Measurements from ENCODE around the gene EPHA2.

EPHA2 gene

DNA sequence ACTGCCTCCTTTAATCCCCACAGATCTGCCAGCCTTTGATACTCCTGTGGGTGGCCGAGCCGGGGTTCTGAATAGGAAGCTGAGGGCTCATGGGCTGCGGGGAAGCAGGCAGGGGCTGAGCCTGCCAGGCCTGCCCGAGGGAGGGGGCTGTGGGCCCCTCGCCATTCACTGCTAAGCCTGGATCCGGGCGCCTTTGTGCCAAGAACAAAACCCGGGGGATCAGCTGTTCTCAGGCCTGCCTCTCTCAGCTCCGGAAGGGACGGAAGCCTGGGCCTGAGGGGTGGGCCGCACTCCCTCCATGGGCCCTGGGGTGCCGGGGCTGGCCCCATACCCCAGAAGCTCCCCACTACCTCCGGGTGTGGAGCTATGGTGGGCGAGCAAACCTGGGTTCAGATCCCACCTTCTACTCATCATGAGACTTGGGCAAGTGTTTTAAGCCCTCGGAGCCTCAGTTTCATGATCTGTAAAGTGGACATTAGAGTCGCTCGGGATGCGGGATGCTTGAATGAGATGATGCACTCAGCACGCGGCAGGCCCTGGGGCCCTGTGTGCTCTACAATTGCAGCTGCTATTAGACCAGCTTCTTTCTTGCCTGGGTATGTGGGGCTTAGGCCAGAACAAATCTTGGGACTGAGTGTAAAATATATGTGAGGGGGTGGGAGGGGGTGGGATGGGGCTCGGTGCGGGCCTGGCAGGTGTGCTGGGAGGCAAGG lies 19.2 kb upstream of the EPHA2 start:
- TF ChIP-seq SIN3A (IDR thresholded peaks at IDR 0.05; ENCODE audit: borderline replicate concordance, insufficient read depth, low read length) (no peak), TAF1 (IDR thresholded peaks at IDR 0.05; ENCODE audit: borderline replicate concordance, insufficient read depth, low read length) (no peak), POLR2AphosphoS5 (IDR thresholded peaks at IDR 0.05; ENCODE audit: low read depth, low read length) (no peak), FOXP2 (optimal IDR thresholded peaks at IDR 0.05; ENCODE audit: borderline replicate concordance, extremely low read depth, extremely low read length, insufficient read depth) (no peak)
- TF ChIP-seq, protein P1, sequence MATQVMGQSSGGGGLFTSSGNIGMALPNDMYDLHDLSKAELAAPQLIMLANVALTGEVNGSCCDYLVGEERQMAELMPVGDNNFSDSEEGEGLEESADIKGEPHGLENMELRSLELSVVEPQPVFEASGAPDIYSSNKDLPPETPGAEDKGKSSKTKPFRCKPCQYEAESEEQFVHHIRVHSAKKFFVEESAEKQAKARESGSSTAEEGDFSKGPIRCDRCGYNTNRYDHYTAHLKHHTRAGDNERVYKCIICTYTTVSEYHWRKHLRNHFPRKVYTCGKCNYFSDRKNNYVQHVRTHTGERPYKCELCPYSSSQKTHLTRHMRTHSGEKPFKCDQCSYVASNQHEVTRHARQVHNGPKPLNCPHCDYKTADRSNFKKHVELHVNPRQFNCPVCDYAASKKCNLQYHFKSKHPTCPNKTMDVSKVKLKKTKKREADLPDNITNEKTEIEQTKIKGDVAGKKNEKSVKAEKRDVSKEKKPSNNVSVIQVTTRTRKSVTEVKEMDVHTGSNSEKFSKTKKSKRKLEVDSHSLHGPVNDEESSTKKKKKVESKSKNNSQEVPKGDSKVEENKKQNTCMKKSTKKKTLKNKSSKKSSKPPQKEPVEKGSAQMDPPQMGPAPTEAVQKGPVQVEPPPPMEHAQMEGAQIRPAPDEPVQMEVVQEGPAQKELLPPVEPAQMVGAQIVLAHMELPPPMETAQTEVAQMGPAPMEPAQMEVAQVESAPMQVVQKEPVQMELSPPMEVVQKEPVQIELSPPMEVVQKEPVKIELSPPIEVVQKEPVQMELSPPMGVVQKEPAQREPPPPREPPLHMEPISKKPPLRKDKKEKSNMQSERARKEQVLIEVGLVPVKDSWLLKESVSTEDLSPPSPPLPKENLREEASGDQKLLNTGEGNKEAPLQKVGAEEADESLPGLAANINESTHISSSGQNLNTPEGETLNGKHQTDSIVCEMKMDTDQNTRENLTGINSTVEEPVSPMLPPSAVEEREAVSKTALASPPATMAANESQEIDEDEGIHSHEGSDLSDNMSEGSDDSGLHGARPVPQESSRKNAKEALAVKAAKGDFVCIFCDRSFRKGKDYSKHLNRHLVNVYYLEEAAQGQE (IDR thresholded peaks at IDR 0.05; ENCODE audit: insufficient read depth in 1 of 2, low read depth in 2 of 2, low read length in 2 of 2): no peak

DNA sequence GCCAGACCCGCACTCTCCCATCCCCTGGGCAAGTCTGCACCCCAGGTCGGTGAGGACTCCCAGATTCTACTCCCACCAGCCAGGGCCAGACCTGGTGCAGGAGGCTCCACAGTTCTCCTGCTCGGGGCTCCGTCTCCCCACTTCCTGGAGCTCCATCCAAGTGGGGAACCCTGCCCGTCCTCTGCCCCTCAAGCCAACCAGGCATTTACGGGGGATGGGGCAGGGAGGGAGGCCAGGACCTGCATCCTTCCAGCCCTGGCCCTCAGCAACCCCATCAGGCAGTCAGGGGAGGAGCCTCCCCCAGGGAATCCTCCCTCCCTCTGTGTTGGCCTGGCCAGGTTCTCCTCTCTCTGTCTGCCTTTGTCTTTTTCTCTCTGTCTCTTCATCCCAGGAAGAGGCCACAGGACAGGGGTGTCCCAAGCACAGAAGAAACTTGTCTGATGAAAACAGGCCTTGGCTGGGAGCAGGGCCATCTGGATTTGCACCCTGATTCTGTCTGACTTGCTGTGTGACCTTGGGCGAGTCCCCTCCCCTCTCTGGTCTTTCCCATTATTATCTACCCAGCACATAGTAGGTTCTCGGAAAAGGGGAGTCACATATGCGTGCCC lies 18.5 kb upstream of the EPHA2 start:
- TF ChIP-seq, protein P1 (IDR thresholded peaks at IDR 0.05; ENCODE audit: insufficient read depth in 1 of 2, low read depth in 2 of 2, low read length in 2 of 2): no peak
- TF ChIP-seq FOXP2 (optimal IDR thresholded peaks at IDR 0.05; ENCODE audit: borderline replicate concordance, extremely low read depth, extremely low read length, insufficient read depth) (no peak), SIN3A (IDR thresholded peaks at IDR 0.05; ENCODE audit: borderline replicate concordance, insufficient read depth, low read length) (no peak), TAF1 (IDR thresholded peaks at IDR 0.05; ENCODE audit: borderline replicate concordance, insufficient read depth, low read length) (no peak), POLR2AphosphoS5 (IDR thresholded peaks at IDR 0.05; ENCODE audit: low read depth, low read length) (no peak)

DNA sequence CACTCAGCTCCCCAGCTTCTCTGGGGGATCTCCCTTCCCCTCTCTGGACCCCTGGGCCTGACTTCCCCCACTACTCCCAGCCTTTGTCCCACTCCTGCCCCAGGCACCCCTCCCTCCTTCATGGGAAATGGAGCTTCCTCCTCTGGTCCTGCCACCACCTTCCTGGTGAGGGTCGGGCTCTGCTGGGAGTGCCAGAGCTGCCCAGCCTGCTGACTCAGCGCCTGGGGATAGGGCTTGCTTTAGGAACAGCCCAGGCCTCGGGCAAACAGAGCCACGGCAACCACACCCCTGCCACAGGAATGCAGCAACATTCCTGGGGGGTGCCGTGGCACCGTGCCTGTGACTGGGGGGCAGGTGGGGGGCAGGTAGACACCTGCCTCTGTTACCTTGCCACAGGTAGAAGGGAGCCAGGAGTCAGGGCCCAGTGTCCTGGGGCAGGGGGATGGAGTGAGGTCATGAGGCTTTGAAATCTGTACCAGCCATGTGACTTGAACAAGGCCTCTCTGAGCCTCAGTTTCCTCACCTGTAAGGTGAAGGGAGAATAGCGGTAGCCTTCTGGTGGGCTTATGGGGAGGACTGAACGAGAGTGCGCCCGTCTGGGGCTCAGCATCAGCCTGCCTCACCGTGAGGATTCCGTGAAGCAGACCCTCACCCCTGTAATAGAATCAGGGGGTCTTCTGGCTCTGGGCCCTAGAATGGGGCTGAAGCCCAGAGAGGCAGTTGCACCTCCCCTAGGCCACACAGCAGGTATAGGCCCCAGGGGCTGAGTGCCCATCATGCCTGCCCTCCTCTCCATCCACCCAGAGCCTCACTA lies 17.8 kb upstream of the EPHA2 start:
- TF ChIP-seq SIN3A (IDR thresholded peaks at IDR 0.05; ENCODE audit: borderline replicate concordance, insufficient read depth, low read length): no peak
- TF ChIP-seq TAF1 (IDR thresholded peaks at IDR 0.05; ENCODE audit: borderline replicate concordance, insufficient read depth, low read length): no peak
- TF ChIP-seq FOXP2 (optimal IDR thresholded peaks at IDR 0.05; ENCODE audit: borderline replicate concordance, extremely low read depth, extremely low read length, insufficient read depth): no peak
- TF ChIP-seq POLR2AphosphoS5 (IDR thresholded peaks at IDR 0.05; ENCODE audit: low read depth, low read length): no peak

DNA sequence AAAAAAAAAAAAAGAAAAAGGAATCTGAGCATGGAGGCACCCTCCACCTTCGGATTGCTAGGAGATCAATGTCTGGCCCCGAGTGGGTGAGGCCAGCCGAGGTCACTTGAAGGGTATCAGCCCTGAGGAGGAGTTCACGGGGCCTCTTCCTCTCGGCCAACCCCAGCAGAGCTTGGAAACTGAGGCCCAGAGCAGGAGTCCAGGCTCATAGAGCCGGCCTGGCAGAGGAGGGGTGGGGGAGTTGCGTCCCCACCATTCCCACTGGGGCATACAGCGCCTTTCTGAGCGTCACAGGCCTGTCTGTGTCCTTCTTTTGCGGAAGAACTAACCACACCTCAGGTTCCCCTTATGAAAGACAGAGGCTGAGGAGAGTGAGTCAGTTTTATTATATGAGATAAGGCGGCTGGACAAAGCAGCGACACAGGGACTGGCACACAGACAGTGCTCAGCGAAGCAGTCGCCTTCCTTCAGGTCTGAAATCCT lies 17.1 kb upstream of the EPHA2 start:
- TF ChIP-seq, protein P1 (IDR thresholded peaks at IDR 0.05; ENCODE audit: insufficient read depth in 1 of 2, low read depth in 2 of 2, low read length in 2 of 2): no peak
- no peak for TF ChIP-seq POLR2AphosphoS5 (IDR thresholded peaks at IDR 0.05; ENCODE audit: low read depth, low read length)
- no peak for TF ChIP-seq SIN3A (IDR thresholded peaks at IDR 0.05; ENCODE audit: borderline replicate concordance, insufficient read depth, low read length)
- TF ChIP-seq TAF1 (IDR thresholded peaks at IDR 0.05; ENCODE audit: borderline replicate concordance, insufficient read depth, low read length): no peak
- TF ChIP-seq FOXP2 (optimal IDR thresholded peaks at IDR 0.05; ENCODE audit: borderline replicate concordance, extremely low read depth, extremely low read length, insufficient read depth): no peak

DNA sequence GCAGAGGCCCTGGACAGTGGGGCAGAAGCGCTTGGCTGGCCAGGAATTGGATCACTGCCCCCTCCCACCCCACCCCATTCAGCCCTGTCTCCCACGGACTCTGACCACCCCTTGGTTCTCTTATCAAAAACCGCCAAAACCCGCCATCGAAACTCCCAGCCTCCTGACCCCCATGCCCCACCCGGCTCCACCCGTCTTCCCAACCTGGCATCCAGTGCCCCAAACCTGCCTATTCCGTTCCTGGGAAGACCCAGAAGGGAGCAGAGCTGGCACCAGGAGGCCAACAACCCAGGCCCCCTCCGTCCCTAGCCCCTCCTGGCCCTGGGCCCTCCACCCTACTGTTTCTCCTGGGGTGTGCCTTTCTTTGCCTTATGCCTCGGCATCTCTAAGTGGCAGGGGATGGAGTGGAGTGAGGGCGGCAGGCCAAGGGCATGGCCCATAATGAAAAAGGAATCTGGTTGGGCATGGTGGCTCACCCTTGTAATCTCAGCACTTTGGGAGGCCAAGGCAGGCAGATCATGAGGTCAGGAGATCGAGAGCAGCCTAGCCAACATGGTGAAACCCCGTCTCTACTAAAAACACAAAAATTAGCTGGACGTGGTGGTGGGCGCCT lies 16.5 kb upstream of the EPHA2 start:
- TF ChIP-seq POLR2AphosphoS5 (IDR thresholded peaks at IDR 0.05; ENCODE audit: low read depth, low read length) (no peak), TAF1 (IDR thresholded peaks at IDR 0.05; ENCODE audit: borderline replicate concordance, insufficient read depth, low read length) (no peak), SIN3A (IDR thresholded peaks at IDR 0.05; ENCODE audit: borderline replicate concordance, insufficient read depth, low read length) (no peak), FOXP2 (optimal IDR thresholded peaks at IDR 0.05; ENCODE audit: borderline replicate concordance, extremely low read depth, extremely low read length, insufficient read depth) (no peak)
- TF ChIP-seq, protein P1 (IDR thresholded peaks at IDR 0.05; ENCODE audit: insufficient read depth in 1 of 2, low read depth in 2 of 2, low read length in 2 of 2): no peak

Data from PFSK-1 (cell line).